ENCODE measurements around the gene SEPTIN12.

SEPTIN12 gene

GRCh38 chr16:4737545-4737944 lies 50.6 kb downstream of the SEPTIN12 start:
- FAIRE-seq (no peak), DNase-seq (ENCODE audit: insufficient read length, low spot score) (no peak)
- no peak for TF ChIP-seq CTCF (IDR thresholded peaks at IDR 0.05; ENCODE audit: insufficient read depth, missing control alignments)

GRCh38 chr16:4736546-4736945 lies 51.6 kb downstream of the SEPTIN12 start:
- TF ChIP-seq CTCF (IDR thresholded peaks at IDR 0.05; ENCODE audit: insufficient read depth, missing control alignments) = no peak
- FAIRE-seq (no peak), DNase-seq (ENCODE audit: insufficient read length, low spot score) (no peak)

GRCh38 chr16:4734730-4735535 lies 53.2 kb downstream of the SEPTIN12 start:
- TF ChIP-seq CTCF (IDR thresholded peaks at IDR 0.05; ENCODE audit: insufficient read depth, missing control alignments) = no peak
- FAIRE-seq = no peak
- DNase-seq (ENCODE audit: insufficient read length, low spot score) = peak; percentile 73

- TF ChIP-seq CTCF (IDR thresholded peaks at IDR 0.05; ENCODE audit: insufficient read depth, missing control alignments) = no peak
- DNase-seq (ENCODE audit: insufficient read length, low spot score) (peak; percentile 75), FAIRE-seq (no peak)
Measured at GRCh38 chr16:4734063-4734729, 53.9 kb downstream of the SEPTIN12 start, which contains the start of the genes ANKS3 and DNAAF8. Gene ANKS3, minus strand, starts transcription at chr16:4734271. Its CDS starts 4,122 bp downstream, at chr16:4730149. Gene DNAAF8, plus strand, starts transcription at chr16:4734537. Its CDS starts 1,978 bp downstream, at chr16:4736515.

- DNase-seq (ENCODE audit: insufficient read length, low spot score) = no peak
- no peak for FAIRE-seq
- TF ChIP-seq CTCF (IDR thresholded peaks at IDR 0.05; ENCODE audit: insufficient read depth, missing control alignments) = no peak
Measured at GRCh38 chr16:4733747-4734062, 54.4 kb downstream of the SEPTIN12 start.

GRCh38 chr16:4733211-4733742 lies 54.9 kb downstream of the SEPTIN12 start:
- no peak for FAIRE-seq
- DNase-seq (ENCODE audit: insufficient read length, low spot score) = no peak
- TF ChIP-seq CTCF (IDR thresholded peaks at IDR 0.05; ENCODE audit: insufficient read depth, missing control alignments) = no peak

Measured in D721Med (cell line).